HEK293 (cell line): ENCODE measurements around the gene PSMC3.

Source experiments
- GLIS2 ChIP-seq: fragments of 450-650 bp; formaldehyde crosslinking; IDR thresholded peaks from 2 replicates; pipeline ENCODE4 v1.5.1; 2016; ENCODE audit warnings: missing biosample characterization, missing genetic modification characterization
- KLF16 ChIP-seq: fragments of 450-650 bp; formaldehyde crosslinking; IDR thresholded peaks from 2 replicates; pipeline ENCODE4 v1.5.1; 2017; ENCODE audit warnings: missing biosample characterization, missing genetic modification characterization
- TSHZ1 ChIP-seq: fragments of 450-650 bp; formaldehyde crosslinking; IDR thresholded peaks from 2 replicates; pipeline ENCODE4 v1.5.1; 2016; ENCODE audit warnings: missing biosample characterization, missing genetic modification characterization, borderline replicate concordance
- ZBTB21 ChIP-seq: fragments of 450-650 bp; formaldehyde crosslinking; IDR thresholded peaks from 2 replicates; pipeline ENCODE4 v1.5.1; 2017; ENCODE audit warnings: missing biosample characterization, missing genetic modification characterization
- ZFHX2 ChIP-seq: fragments of 450-650 bp; formaldehyde crosslinking; conservative IDR thresholded peaks from 2 replicates; pipeline ENCODE4 v1.5.1; 2016; ENCODE audit warnings: missing biosample characterization, missing genetic modification characterization
- ZNF274 ChIP-seq, 2 experiments: fragments of 200-500 bp in 1 of 2; fragments of 450-650 bp in 1 of 2; sonication (Bioruptor generic) in 1 of 2; formaldehyde crosslinking in 1 of 2; IDR thresholded peaks; 2 replicates each; pipeline versions ENCODE4 v1.5.1 to v1.6.1; 2014 to 2016; ENCODE audit warnings: borderline replicate concordance in 1 of 2, inconsistent platforms in 1 of 2, low read length in 1 of 2, missing biosample characterization in 1 of 2, missing genetic modification characterization in 1 of 2
- ZNF510 ChIP-seq: fragments of 450-650 bp; formaldehyde crosslinking; IDR thresholded peaks from 2 replicates; pipeline ENCODE4 v1.5.1; 2018; ENCODE audit warnings: mild to moderate bottlenecking, missing genetic modification characterization, missing biosample characterization; ENCODE audit not compliant: insufficient replicate concordance
- ZNF529 ChIP-seq: fragments of 450-650 bp; formaldehyde crosslinking; IDR thresholded peaks from 2 replicates; pipeline ENCODE4 v1.5.1; 2017; ENCODE audit warnings: missing genetic modification characterization, missing biosample characterization; ENCODE audit not compliant: insufficient replicate concordance
- ZNF654 ChIP-seq: fragments of 450-650 bp; formaldehyde crosslinking; IDR thresholded peaks from 2 replicates; pipeline ENCODE4 v1.5.1; 2016; ENCODE audit warnings: low read depth, missing biosample characterization, missing genetic modification characterization
- ZNF768 ChIP-seq: fragments of 450-650 bp; formaldehyde crosslinking; IDR thresholded peaks from 2 replicates; pipeline ENCODE4 v1.5.1; 2018; ENCODE audit warnings: missing biosample characterization, mild to moderate bottlenecking, missing genetic modification characterization
- TF ChIP-seq, protein P1 (sequence below): fragments of 450-650 bp; formaldehyde crosslinking; IDR thresholded peaks from 2 replicates; pipeline ENCODE4 v1.5.1; 2016; ENCODE audit warnings: missing biosample characterization, missing genetic modification characterization

GRCh38 chr11:47403135-47403534 lies 23.1 kb downstream of the PSMC3 start:
- TF ChIP-seq ZBTB21 (tag by site-specific recombination) = no peak
- no peak for TF ChIP-seq KLF16 (tag by site-specific recombination)
- no peak for TF ChIP-seq ZNF274 (IDR thresholded peaks at IDR 0.05; ENCODE audit: low read length)
- TF ChIP-seq ZNF274 (tag by site-specific recombination; IDR thresholded peaks at IDR 0.05; ENCODE audit: borderline replicate concordance) = no peak
- TF ChIP-seq GLIS2 (tag by site-specific recombination) = no peak
- TF ChIP-seq, protein P1, sequence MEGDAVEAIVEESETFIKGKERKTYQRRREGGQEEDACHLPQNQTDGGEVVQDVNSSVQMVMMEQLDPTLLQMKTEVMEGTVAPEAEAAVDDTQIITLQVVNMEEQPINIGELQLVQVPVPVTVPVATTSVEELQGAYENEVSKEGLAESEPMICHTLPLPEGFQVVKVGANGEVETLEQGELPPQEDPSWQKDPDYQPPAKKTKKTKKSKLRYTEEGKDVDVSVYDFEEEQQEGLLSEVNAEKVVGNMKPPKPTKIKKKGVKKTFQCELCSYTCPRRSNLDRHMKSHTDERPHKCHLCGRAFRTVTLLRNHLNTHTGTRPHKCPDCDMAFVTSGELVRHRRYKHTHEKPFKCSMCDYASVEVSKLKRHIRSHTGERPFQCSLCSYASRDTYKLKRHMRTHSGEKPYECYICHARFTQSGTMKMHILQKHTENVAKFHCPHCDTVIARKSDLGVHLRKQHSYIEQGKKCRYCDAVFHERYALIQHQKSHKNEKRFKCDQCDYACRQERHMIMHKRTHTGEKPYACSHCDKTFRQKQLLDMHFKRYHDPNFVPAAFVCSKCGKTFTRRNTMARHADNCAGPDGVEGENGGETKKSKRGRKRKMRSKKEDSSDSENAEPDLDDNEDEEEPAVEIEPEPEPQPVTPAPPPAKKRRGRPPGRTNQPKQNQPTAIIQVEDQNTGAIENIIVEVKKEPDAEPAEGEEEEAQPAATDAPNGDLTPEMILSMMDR = no peak
- TF ChIP-seq ZNF510 (tag by site-specific recombination) = no peak
- TF ChIP-seq ZNF768 = no peak
- no peak for TF ChIP-seq ZNF529 (tag by site-specific recombination)
- TF ChIP-seq TSHZ1 (tag by site-specific recombination) = no peak
- TF ChIP-seq ZFHX2 (tag by site-specific recombination) = no peak
- TF ChIP-seq ZNF654 (tag by site-specific recombination) = no peak
